CD14-positive monocyte (primary cell): ENCODE measurements around the gene MAML3. TPM values are rescaled to one million over a fixed set of nuclear protein-coding genes. Genes with fewer than 3 reads are reported as not detected.

ENCODE experiments used
- DNase-seq, 3 donors: peaks; one replicate each; pipeline ENCODE4 v3.0.0-alpha.2; 2011 to 2022
- H2AFZ ChIP-seq: 2 replicates; pipeline ENCODE4 v1.6.0; 2012; ENCODE audit warnings: mild to moderate bottlenecking, low read depth, low read length, inconsistent platforms; ENCODE audit not compliant: insufficient read depth, poor library complexity, severe bottlenecking
- H3K27ac ChIP-seq, 2 donors: 1 replicate in 1 of 2; 2 replicates in 1 of 2; pipeline ENCODE4 v1.5.1; 2012 to 2013; ENCODE audit warnings: low read length in 2 of 2, control low read depth in 1 of 2, inconsistent platforms in 1 of 2, low read depth in 1 of 2, mild to moderate bottlenecking in 1 of 2
- H3K27me3 ChIP-seq, 2 donors: one replicate each; pipeline versions ENCODE4 v1.6.0 to v1.6.1; 2011 to 2013; ENCODE audit warnings: low read length in 2 of 2; ENCODE audit not compliant: control insufficient read depth in 2 of 2, insufficient read depth in 2 of 2
- H3K36me3 ChIP-seq, 2 donors: replicated peaks in 1 of 2; 1 replicate in 1 of 2; 2 replicates in 1 of 2; pipeline versions ENCODE4 v1.5.1 to v1.6.1; 2012 to 2013; ENCODE audit warnings: low read length in 2 of 2, control low read depth in 1 of 2, inconsistent platforms in 1 of 2, mild to moderate bottlenecking in 1 of 2; ENCODE audit not compliant: insufficient read depth in 2 of 2, control insufficient read depth in 1 of 2
- H3K4me1 ChIP-seq, 2 donors: 1 replicate in 1 of 2; 2 replicates in 1 of 2; pipeline versions ENCODE4 v1.5.1 to v1.6.1; 2012 to 2013; ENCODE audit warnings: low read length in 2 of 2, control low read depth in 1 of 2, inconsistent platforms in 1 of 2, mild to moderate bottlenecking in 1 of 2, moderate library complexity in 1 of 2; ENCODE audit not compliant: insufficient read depth in 2 of 2, control insufficient read depth in 1 of 2
- H3K4me2 ChIP-seq: replicated peaks from 2 replicates; pipeline ENCODE3; 2012; ENCODE audit warnings: low read length, moderate library complexity, mild to moderate bottlenecking; ENCODE audit not compliant: poor library complexity, severe bottlenecking; ENCODE audit errors: extremely low read depth
- H3K4me3 ChIP-seq, 3 experiments: fragments of 200-600 bp in 1 of 3; sonication (generic) in 1 of 3; replicated peaks in 1 of 3; 1 replicate in 2 of 3; 2 replicates in 1 of 3; pipeline ENCODE4 v1.5.1; 2011 to 2013; ENCODE audit warnings: low read length in 3 of 3, mild to moderate bottlenecking in 3 of 3, control low read depth in 2 of 3, low read depth in 2 of 3, inconsistent platforms in 1 of 3, moderate library complexity in 1 of 3
- H3K79me2 ChIP-seq: 2 replicates; pipeline ENCODE4 v1.6.0; 2012; ENCODE audit warnings: mild to moderate bottlenecking, control low read depth, inconsistent platforms, low read length, moderate library complexity; ENCODE audit not compliant: insufficient read depth
- H3K9ac ChIP-seq: 2 replicates; pipeline ENCODE4 v1.6.0; 2017; ENCODE audit warnings: low read length, mild to moderate bottlenecking; ENCODE audit not compliant: insufficient read depth, poor library complexity, severe bottlenecking
- H3K9me3 ChIP-seq, 2 donors: replicated peaks in 1 of 2; 1 replicate in 1 of 2; 2 replicates in 1 of 2; pipeline versions ENCODE4 v1.5.1 to v1.6.1; 2012 to 2013; ENCODE audit warnings: low read length in 2 of 2, control low read depth in 1 of 2; ENCODE audit not compliant: control insufficient read depth in 1 of 2, insufficient read depth in 1 of 2
- H4K20me1 ChIP-seq: 2 replicates; pipeline ENCODE4 v1.6.0; 2012; ENCODE audit warnings: mild to moderate bottlenecking, low read length, control low read depth, moderate library complexity; ENCODE audit not compliant: insufficient read depth
- H3K27ac Mint-ChIP-seq, 7 donors: one replicate each; pipeline ENCODE4 v1.8.0; 2020; ENCODE audit warnings: mild to moderate bottlenecking in 7 of 7, mixed read lengths in 7 of 7, moderate library complexity in 6 of 7, inconsistent platforms in 2 of 7
- H3K27me3 Mint-ChIP-seq, 3 donors: one replicate each; pipeline ENCODE4 v1.8.0; 2021 to 2022; ENCODE audit warnings: low read depth in 3 of 3, mild to moderate bottlenecking in 3 of 3, mixed read lengths in 3 of 3, moderate library complexity in 3 of 3, inconsistent platforms in 1 of 3
- H3K36me3 Mint-ChIP-seq, 2 donors: one replicate each; pipeline ENCODE4 v1.8.0; 2020; ENCODE audit warnings: mixed read lengths in 2 of 2, inconsistent platforms in 1 of 2, mild to moderate bottlenecking in 1 of 2
- H3K4me1 Mint-ChIP-seq: one replicate; pipeline ENCODE4 v1.8.0; 2020; ENCODE audit warnings: mild to moderate bottlenecking, mixed read lengths
- H3K4me3 Mint-ChIP-seq, 2 donors: one replicate each; pipeline ENCODE4 v1.8.0; 2020; ENCODE audit warnings: mild to moderate bottlenecking in 2 of 2, mixed read lengths in 2 of 2, moderate library complexity in 1 of 2
- H3K9me3 Mint-ChIP-seq, 7 donors: one replicate each; pipeline ENCODE4 v1.8.0; 2020 to 2022; ENCODE audit warnings: mixed read lengths in 7 of 7, mild to moderate bottlenecking in 6 of 7, moderate library complexity in 6 of 7, inconsistent platforms in 2 of 7
- CTCF ChIP-seq: fragments of 200-600 bp; IDR thresholded peaks from one replicate; pipeline ENCODE4 v1.8.0; 2022; ENCODE audit warnings: antibody characterized with exemption, mild to moderate bottlenecking
- WGBS: methylation state at CpG from one replicate; pipeline ENCODE4 v1.1.5; 2013; ENCODE audit warnings: missing lambda C conversion rate; ENCODE audit not compliant: insufficient coverage; 5-methylcytosine and 5-hydroxymethylcytosine counted together
- intact Hi-C, 2 donors: fragments of 100-400 bp; cut with micrococcal nuclease; formaldehyde crosslinking; loops; one replicate each; pipeline versions ENCODE4 v1.15.0 to v1.15.1; 2023
- polyA plus RNA-seq, 3 donors: library from polyadenylated mRNA; depleted of rRNA in 1 of 3; unstranded in 2 of 3; stranded (reverse) in 1 of 3; fragments of 300-500 nt in 2 of 3; fragments of >200 nt in 1 of 3; fragmentation: Illumina TruSeq in 2 of 3; gene quantifications; 1 replicate in 2 of 3; 2 replicates in 1 of 3; pipeline ENCODE4 v1.2.3, GENCODE V29; 2012 to 2021

Gene MAML3
- polyA plus RNA-seq, 3 donors, result 1.5 to 6.5 (median 2.3) TPM

GRCh38 chr4:139685180-139685579, 468.8 kb downstream of the MAML3 start:
- no peak overlapping the region for H3K9ac ChIP-seq
- H4K20me1 ChIP-seq, result no peaks in the 10 kb centered on the region
- H3K9me3 ChIP-seq, result no peaks in the 10 kb centered on the region
- Mint-ChIP-seq H3K4me1 (peaks cover 60% of the 10 kb centered on the region), H3K27ac (peak overlapping the region in 3 of 7 donors; percentile 2 to 54 (median 3)), H3K27me3 (peaks cover 0 to 3% (median 0%) of the 10 kb centered on the region in 3 donors), H3K4me3 (no peak overlapping the region), H3K36me3 (peaks cover 44 to 53% of the 10 kb centered on the region in 2 donors), H3K9me3 (peaks cover 0 to 3% (median 0%) of the 10 kb centered on the region in 7 donors)
- H3K27ac ChIP-seq, result peak overlapping the region in 1 of 2 donors; percentile 26
- H3K27me3 ChIP-seq, result no peaks in the 10 kb centered on the region
- WGBS, result no CpG with 5 or more reads among the region's 5 CpGs
- H3K4me1 ChIP-seq, result peaks cover 40 to 50% of the 10 kb centered on the region in 2 donors
- no peak for TF ChIP-seq CTCF
- DNase-seq, result peak in 1 of 3 donors; percentile 11
- H3K79me2 ChIP-seq, result peaks cover 76% of the 10 kb centered on the region
- H3K4me2 ChIP-seq, result no peak overlapping the region
- H3K36me3 ChIP-seq, result peaks cover 6 to 39% of the 10 kb centered on the region in 2 donors
- H2AFZ ChIP-seq, result no peak overlapping the region
- H3K4me3 ChIP-seq, result no peak overlapping the region
- intact Hi-C loops, result no loop called here

- Mint-ChIP-seq H3K36me3 (peaks cover 52 to 57% of the 10 kb centered on the region in 2 donors), H3K4me3 (no peak overlapping the region), H3K27ac (no peak overlapping the region), H3K9me3 (peaks cover 0 to 3% (median 0%) of the 10 kb centered on the region in 7 donors), H3K27me3 (peaks cover 0 to 3% (median 0%) of the 10 kb centered on the region in 3 donors), H3K4me1 (peaks cover 61% of the 10 kb centered on the region)
- Histone ChIP-seq H3K4me2 (no peak overlapping the region), H3K4me3 (no peak overlapping the region), H3K27me3 (no peaks in the 10 kb centered on the region), H3K79me2 (peaks cover 76% of the 10 kb centered on the region), H3K4me1 (peaks cover 38 to 45% of the 10 kb centered on the region in 2 donors), H4K20me1 (no peaks in the 10 kb centered on the region), H3K9ac (no peak overlapping the region), H3K27ac (peak overlapping the region in 1 of 2 donors; percentile 26), H3K9me3 (no peaks in the 10 kb centered on the region), H3K36me3 (peaks cover 9 to 48% of the 10 kb centered on the region in 2 donors), H2AFZ (no peak overlapping the region)
- no peak for DNase-seq
- no peak for TF ChIP-seq CTCF
- intact Hi-C loops, result no loop called here
- no CpG with 5 or more reads among the region's 1 CpG for WGBS
These were observed 469.6 kb downstream of the MAML3 start for GRCh38 chr4:139684351-139684750.
